ENCODE data around the gene MUC21. TPM values are rescaled to one million over a fixed set of nuclear protein-coding genes. Genes with fewer than 3 reads are reported as not detected.

Gene MUC21
- total and polyA plus RNA-seq, 2 donors from 2014 or later = not detected

- no peaks in the 10 kb centered on the region for H3K27me3 ChIP-seq (ENCODE audit: control insufficient read depth, insufficient read depth, low read length)
- DNase-seq (no peak), FAIRE-seq (no peak)
- no peaks in the 10 kb centered on the region for H3K4me1 ChIP-seq (ENCODE audit: control insufficient read depth in 2 of 3, insufficient read depth in 2 of 3, low read depth in 1 of 3, low read length in 3 of 3)
- no peaks in the 10 kb centered on the region for H3K36me3 ChIP-seq (ENCODE audit: control insufficient read depth in 2 of 3, insufficient read depth in 3 of 3, low read length in 3 of 3)
- no peaks in the 10 kb centered on the region for H3K9me3 ChIP-seq (ENCODE audit: control insufficient read depth in 2 of 3, insufficient read depth in 1 of 3, low read length in 3 of 3)
- H3K4me3 ChIP-seq (ENCODE audit: low read length in 3 of 3) = no peak overlapping the region
- no peak for TF ChIP-seq CTCF (IDR thresholded peaks at IDR 0.05; ENCODE audit: borderline replicate concordance, extremely low read depth, insufficient read depth)
- intact Hi-C loops (cut with DNase I) = no loop called here
- H3K9ac ChIP-seq (ENCODE audit: low read length in 3 of 3) = no peak overlapping the region
- H3K27ac ChIP-seq (ENCODE audit: low read depth in 2 of 2, low read length in 2 of 2) = no peak overlapping the region
Observed at GRCh38 chr6:30970946-30971345, 12.6 kb upstream of the MUC21 start.

- intact Hi-C loops (cut with DNase I) = no loop called here
- TF ChIP-seq CTCF (IDR thresholded peaks at IDR 0.05; ENCODE audit: borderline replicate concordance, extremely low read depth, insufficient read depth) = no peak
- Histone ChIP-seq H3K36me3 (ENCODE audit: control insufficient read depth in 2 of 3, insufficient read depth in 3 of 3, low read length in 3 of 3) (no peaks in the 10 kb centered on the region), H3K9ac (ENCODE audit: low read length in 3 of 3) (no peak overlapping the region), H3K4me1 (ENCODE audit: control insufficient read depth in 2 of 3, insufficient read depth in 2 of 3, low read depth in 1 of 3, low read length in 3 of 3) (no peaks in the 10 kb centered on the region), H3K27ac (ENCODE audit: low read depth in 2 of 2, low read length in 2 of 2) (no peak overlapping the region), H3K4me3 (ENCODE audit: low read length in 3 of 3) (no peak overlapping the region), H3K27me3 (ENCODE audit: control insufficient read depth, insufficient read depth, low read length) (no peaks in the 10 kb centered on the region), H3K9me3 (ENCODE audit: control insufficient read depth in 2 of 3, insufficient read depth in 1 of 3, low read length in 3 of 3) (no peaks in the 10 kb centered on the region)
- no peak for FAIRE-seq
- DNase-seq = no peak
Observed at GRCh38 chr6:30972816-30973215, 10.7 kb upstream of the MUC21 start.

- H3K4me1 ChIP-seq (ENCODE audit: control insufficient read depth in 2 of 3, insufficient read depth in 2 of 3, low read depth in 1 of 3, low read length in 3 of 3) = no peaks in the 10 kb centered on the region
- no peak overlapping the region for H3K4me3 ChIP-seq (ENCODE audit: low read length in 3 of 3)
- H3K9me3 ChIP-seq (ENCODE audit: control insufficient read depth in 2 of 3, insufficient read depth in 1 of 3, low read length in 3 of 3) = no peaks in the 10 kb centered on the region
- no peak for TF ChIP-seq CTCF (IDR thresholded peaks at IDR 0.05; ENCODE audit: borderline replicate concordance, extremely low read depth, insufficient read depth)
- DNase-seq (no peak), FAIRE-seq (no peak)
- H3K36me3 ChIP-seq (ENCODE audit: control insufficient read depth in 2 of 3, insufficient read depth in 3 of 3, low read length in 3 of 3) = no peaks in the 10 kb centered on the region
- no peak overlapping the region for H3K9ac ChIP-seq (ENCODE audit: low read length in 3 of 3)
- H3K27ac ChIP-seq (ENCODE audit: low read depth in 2 of 2, low read length in 2 of 2) = no peak overlapping the region
- intact Hi-C loops (cut with DNase I) = no loop called here
- no peaks in the 10 kb centered on the region for H3K27me3 ChIP-seq (ENCODE audit: control insufficient read depth, insufficient read depth, low read length)
Observed at GRCh38 chr6:30974490-30975252, 8.8 kb upstream of the MUC21 start.

Measured in kidney (tissue), 14 donors.